GM13976 (cell line): ENCODE results near the gene FAHD1.

Source experiments
- DNase-seq: peaks from one replicate; pipeline ENCODE4 v3.0.0; 2012; ENCODE audit warnings: low spot score
- in situ Hi-C: fragments of 300-500 bp; cut with MboI; formaldehyde crosslinking; loops from one replicate; pipeline ENCODE4 v1.12.0; 2022; ENCODE audit warnings: low sequenced_read_pairs, mixed read lengths, inconsistent platforms; ENCODE audit not compliant: unreplicated experiment
- TF ChIP-seq, protein P1 (sequence below): IDR thresholded peaks from 2 replicates; pipeline ENCODE4 v1.5.1; 2012; ENCODE audit warnings: borderline replicate concordance, mild to moderate bottlenecking; ENCODE audit not compliant: insufficient read depth; ENCODE audit errors: extremely low read depth, missing control alignments, control extremely low read depth

FAHD1 gene

DNA sequence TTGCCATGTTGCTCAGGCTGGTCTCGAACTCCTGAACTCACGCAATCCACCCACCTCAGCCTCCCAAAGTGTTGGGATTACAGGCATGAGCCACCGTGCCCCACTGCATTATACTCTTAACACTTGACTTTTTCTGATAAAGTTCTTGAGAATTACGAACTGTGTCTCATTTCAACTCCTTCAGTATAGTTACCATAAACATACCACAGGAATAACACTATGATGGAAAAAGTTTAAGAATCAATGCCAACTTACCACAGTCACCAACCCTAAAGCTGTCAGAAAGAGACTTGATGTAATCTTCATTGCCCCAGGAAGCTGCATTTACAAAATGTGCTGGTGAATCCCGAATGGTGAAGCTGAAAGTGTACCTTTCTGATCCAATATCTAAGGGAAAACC is 34.7 kb downstream of the FAHD1 start:
- TF ChIP-seq, protein P1, sequence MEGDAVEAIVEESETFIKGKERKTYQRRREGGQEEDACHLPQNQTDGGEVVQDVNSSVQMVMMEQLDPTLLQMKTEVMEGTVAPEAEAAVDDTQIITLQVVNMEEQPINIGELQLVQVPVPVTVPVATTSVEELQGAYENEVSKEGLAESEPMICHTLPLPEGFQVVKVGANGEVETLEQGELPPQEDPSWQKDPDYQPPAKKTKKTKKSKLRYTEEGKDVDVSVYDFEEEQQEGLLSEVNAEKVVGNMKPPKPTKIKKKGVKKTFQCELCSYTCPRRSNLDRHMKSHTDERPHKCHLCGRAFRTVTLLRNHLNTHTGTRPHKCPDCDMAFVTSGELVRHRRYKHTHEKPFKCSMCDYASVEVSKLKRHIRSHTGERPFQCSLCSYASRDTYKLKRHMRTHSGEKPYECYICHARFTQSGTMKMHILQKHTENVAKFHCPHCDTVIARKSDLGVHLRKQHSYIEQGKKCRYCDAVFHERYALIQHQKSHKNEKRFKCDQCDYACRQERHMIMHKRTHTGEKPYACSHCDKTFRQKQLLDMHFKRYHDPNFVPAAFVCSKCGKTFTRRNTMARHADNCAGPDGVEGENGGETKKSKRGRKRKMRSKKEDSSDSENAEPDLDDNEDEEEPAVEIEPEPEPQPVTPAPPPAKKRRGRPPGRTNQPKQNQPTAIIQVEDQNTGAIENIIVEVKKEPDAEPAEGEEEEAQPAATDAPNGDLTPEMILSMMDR, result no peak
- in situ Hi-C loops, result loop anchor here (10.0 kb wide), 1 partner anchor 73 kb away; no protein-coding TSS in a partner anchor
- DNase-seq, result no peak

DNA sequence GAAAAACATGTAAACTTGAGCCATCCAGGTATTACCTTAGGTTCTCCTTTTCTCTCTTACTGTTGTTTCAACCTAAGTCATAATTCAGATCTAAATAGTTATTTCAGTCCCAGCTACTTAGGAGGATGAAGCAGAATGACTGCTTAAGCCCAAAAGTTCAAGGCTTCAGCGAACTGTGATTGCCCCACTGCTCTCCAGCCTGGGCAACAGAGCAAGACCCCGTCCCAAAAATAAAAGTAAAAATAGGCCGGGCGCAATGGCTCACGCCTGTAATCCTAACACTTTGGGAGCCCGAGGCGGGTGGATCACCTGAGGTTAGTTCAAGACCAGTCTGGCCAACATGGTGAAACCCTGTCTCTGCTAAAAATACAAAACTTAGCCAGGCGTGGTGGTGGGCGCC is 35.4 kb downstream of the FAHD1 start:
- in situ Hi-C loops, result loop anchor here (10.0 kb wide), 1 partner anchor 72 kb away; no protein-coding TSS in a partner anchor
- TF ChIP-seq, protein P1, result no peak
- DNase-seq, result no peak

DNA sequence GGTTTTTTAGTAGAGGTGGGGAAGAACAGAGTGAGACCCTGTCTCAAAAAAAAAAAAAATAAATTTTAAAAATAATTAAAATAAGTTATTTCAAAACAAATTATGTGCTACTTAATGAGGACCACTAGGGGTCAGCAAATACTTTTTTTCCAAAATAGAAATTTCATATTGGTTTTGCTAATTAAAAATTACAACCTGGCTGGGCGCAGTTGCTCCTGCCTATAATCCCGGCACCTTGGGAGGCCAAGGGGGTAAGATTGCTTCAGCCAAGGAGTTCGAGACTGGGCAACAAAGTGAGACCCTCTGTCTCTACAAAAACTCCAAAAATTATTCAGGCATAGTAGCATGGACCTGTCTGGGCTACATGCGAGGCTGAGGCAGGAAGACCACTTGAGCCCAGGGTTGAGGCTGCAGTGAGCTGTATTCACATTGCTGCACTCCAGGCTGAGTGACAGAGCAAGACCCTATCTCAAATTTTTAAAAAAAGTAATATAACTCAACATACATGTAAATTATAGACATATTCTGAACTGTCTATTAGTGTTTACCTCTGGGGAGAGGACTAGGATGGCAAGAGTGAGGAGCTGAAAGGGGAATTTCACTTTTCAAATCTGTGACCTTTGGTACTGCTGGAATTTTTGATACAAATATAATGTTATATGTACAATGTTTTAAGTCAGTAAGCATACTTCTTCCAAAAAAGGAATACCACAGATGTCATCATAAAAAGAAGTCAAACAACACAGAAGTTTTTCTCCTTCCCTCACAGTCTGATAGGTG is 36.9 kb downstream of the FAHD1 start:
- DNase-seq, result no peak
- in situ Hi-C loops, result loop anchor here (10.0 kb wide), 1 partner anchor 71 kb away; no protein-coding TSS in a partner anchor
- TF ChIP-seq, protein P1, result peak; percentile 15

DNA sequence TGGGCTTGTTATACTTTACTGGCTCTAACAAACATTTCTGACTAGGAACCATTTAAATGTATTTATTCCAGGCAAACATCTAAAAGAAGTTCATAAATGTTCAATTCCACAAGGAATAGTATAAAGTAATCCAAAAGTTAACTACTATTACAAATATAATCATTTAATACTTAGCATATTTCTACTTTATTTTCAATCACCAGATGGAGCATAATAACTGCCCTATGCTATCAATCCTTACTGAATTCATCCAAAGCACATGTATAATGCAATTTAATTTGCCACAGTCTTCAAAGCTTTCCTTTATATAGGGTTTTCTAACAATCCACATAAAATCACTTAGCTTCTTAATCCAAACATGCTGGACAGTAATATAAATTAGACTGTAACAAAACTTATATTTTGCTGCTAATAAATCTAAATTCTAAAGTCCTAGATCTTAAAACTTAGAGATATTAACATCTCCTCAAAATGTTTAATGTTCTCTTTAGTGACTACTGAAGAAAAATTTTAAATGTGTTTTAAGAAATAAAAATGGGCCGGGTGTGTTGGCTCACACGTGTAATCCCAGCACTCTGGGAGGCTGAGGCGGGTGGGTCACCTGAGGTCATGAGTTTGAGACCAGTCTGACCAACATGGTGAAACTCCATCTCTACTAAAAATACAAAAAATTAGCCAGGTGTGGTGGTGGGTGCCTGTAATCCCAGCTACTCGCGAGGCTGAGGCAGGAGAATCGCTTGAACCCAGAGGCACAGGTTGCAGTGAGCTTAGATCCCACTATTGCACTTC is 39.1 kb downstream of the FAHD1 start:
- no peak for DNase-seq
- TF ChIP-seq, protein P1, result no peak
- in situ Hi-C loops, result loop anchor here (10.0 kb wide), 1 partner anchor 69 kb away; no protein-coding TSS in a partner anchor

DNA sequence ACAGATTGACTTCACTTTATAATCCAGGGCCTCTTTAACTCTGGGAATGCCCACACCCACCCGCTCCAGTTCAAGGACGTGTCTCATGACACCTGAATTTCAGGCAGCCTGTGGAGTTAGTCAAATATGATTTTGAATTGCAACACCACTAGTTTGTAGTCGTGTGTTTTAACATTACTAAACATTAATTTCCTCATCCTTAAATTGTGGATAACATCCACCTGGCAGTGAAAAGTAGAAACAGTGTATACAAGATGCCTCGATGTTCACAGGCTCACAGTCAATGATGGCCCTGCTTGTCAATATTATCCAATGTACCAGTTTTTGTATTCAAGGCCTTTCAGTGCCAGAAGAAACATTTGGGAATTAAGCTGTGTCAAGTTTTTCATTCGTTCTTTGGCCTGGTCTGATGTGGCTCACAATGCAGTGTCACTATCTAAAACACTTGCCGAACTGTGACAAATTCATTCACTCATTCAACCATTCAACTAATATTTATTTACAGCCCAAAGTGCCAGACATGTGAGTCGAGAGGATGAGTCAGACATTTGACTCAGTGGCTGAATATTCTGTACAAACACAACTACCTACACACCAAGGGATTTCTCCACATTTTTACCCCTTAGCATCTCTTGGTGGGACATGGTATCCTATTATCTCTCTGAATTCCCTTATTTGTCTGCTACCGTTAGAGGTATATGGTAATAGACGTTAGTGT is 43.5 kb downstream of the FAHD1 start:
- in situ Hi-C loops, result no loop called here
- DNase-seq, result no peak
- TF ChIP-seq, protein P1, result no peak

- peak; percentile 40 for DNase-seq
- TF ChIP-seq, protein P1, result no peak
- in situ Hi-C loops, result no loop called here
Observed at GRCh38 chr16:1871974-1872635, 45.1 kb downstream of the FAHD1 start, which contains the start of gene MEIOB. Gene MEIOB (minus strand): TSS chr16:1872164. CDS start chr16:1868175, 3,989 bp downstream.
